OCI-LY7 (cell line): ENCODE data around the gene DUOXA2.

Experiments
- EZH2phosphoT487 ChIP-seq: fragments of 200-600 bp; sonication (generic); IDR thresholded peaks from 2 replicates; pipeline ENCODE4 v1.6.1; 2018; ENCODE audit warnings: low read depth, borderline replicate concordance, mild to moderate bottlenecking, mixed run types, antibody characterized with exemption, low read length, moderate library complexity, mixed read lengths
- TF ChIP-seq, protein P1 (sequence below): fragments of 200-600 bp; sonication (generic); conservative IDR thresholded peaks from 2 replicates; pipeline ENCODE4 v1.5.1; 2014; ENCODE audit warnings: mild to moderate bottlenecking, antibody characterized with exemption, low read length, moderate library complexity, mixed read lengths

DNA sequence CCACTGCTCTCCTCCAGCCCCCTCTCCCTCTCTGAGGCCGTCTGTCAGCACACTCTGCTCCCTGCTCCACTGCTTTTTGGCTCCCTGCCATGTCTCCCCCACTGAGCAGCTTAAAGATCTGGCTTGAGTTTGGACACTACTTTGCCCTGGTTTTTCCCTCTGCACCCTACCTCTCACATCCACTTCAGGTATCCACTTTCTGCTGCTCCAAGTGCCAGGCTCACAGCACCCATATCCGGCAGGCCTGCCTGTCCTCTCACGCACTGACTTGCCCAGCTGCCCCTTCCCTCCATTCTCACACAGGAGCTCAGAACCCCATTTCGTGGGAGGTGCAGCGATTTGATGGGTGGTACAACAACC is 19.4 kb downstream of the DUOXA2 start:
- TF ChIP-seq, protein P1, sequence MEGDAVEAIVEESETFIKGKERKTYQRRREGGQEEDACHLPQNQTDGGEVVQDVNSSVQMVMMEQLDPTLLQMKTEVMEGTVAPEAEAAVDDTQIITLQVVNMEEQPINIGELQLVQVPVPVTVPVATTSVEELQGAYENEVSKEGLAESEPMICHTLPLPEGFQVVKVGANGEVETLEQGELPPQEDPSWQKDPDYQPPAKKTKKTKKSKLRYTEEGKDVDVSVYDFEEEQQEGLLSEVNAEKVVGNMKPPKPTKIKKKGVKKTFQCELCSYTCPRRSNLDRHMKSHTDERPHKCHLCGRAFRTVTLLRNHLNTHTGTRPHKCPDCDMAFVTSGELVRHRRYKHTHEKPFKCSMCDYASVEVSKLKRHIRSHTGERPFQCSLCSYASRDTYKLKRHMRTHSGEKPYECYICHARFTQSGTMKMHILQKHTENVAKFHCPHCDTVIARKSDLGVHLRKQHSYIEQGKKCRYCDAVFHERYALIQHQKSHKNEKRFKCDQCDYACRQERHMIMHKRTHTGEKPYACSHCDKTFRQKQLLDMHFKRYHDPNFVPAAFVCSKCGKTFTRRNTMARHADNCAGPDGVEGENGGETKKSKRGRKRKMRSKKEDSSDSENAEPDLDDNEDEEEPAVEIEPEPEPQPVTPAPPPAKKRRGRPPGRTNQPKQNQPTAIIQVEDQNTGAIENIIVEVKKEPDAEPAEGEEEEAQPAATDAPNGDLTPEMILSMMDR, result no peak
- no peak for TF ChIP-seq EZH2phosphoT487
